Superior temporal gyrus (tissue), 1 donor: ENCODE results near the gene MUL1.

Source experiments
- DNase-seq: peaks from one replicate; pipeline ENCODE4 v3.0.0-alpha.2; 2016; ENCODE audit errors: extremely low spot score

Gene MUL1

GRCh38 chr1:20485527-20486456, 22.2 kb downstream of the MUL1 start, which contains the start of gene CAMK2N1:
TSS of gene CAMK2N1 (minus strand) at chr1:20486210. CDS start at chr1:20485379, 831 bp downstream.
- DNase-seq = peak; percentile 79

GRCh38 chr1:20484519-20485462, 23.2 kb downstream of the MUL1 start:
- no peak for DNase-seq

GRCh38 chr1:20483833-20484518, 24.0 kb downstream of the MUL1 start:
- DNase-seq = peak; percentile 64

GRCh38 chr1:20483098-20483832, 24.7 kb downstream of the MUL1 start:
- DNase-seq = no peak

GRCh38 chr1:20481643-20482498, 26.1 kb downstream of the MUL1 start:
- DNase-seq = no peak

- no peak for DNase-seq
Measured at GRCh38 chr1:20480951-20481617, 26.9 kb downstream of the MUL1 start.

- DNase-seq = peak; percentile 89
Measured at GRCh38 chr1:20480243-20480944, 27.6 kb downstream of the MUL1 start.

GRCh38 chr1:20479840-20480239, 28.1 kb downstream of the MUL1 start:
- DNase-seq = no peak

GRCh38 chr1:20478057-20478635, 29.8 kb downstream of the MUL1 start:
- no peak for DNase-seq

- peak; percentile 59 for DNase-seq
Measured at GRCh38 chr1:20477348-20478056, 30.4 kb downstream of the MUL1 start.

GRCh38 chr1:20476265-20477038, 31.5 kb downstream of the MUL1 start:
- DNase-seq = peak; percentile 76

GRCh38 chr1:20474996-20475395, 33.0 kb downstream of the MUL1 start:
- no peak for DNase-seq

- no peak for DNase-seq
Measured at GRCh38 chr1:20474333-20474975, 33.5 kb downstream of the MUL1 start.

GRCh38 chr1:20473894-20474293, 34.1 kb downstream of the MUL1 start:
- no peak for DNase-seq

GRCh38 chr1:20472860-20473711, 34.9 kb downstream of the MUL1 start:
- DNase-seq = peak; percentile 86

- no peak for DNase-seq
Measured at GRCh38 chr1:20472121-20472520, 35.8 kb downstream of the MUL1 start.
